ENCODE measurements around the gene ZGPAT. TPM values are rescaled to one million over a fixed set of nuclear protein-coding genes. Genes with fewer than 3 reads are reported as not detected.

Gene ZGPAT
- total and polyA plus RNA-seq, 10 of the 15 experiments (the other 5 are each of a cell fraction or from before 2014, with no cell fraction given) = 0.58 to 52.9 (median 18.0) TPM

- TF ChIP-seq ZBTB11 (CRISPR knock-in tag; IDR thresholded peaks at IDR 0.05) (no peak), IRF4 (IDR thresholded peaks at IDR 0.05; ENCODE audit: low read depth, low read length) (no peak), DPF2 (IDR thresholded peaks at IDR 0.05) (peak; percentile 83; the same call in 1 of the 2 replicates), FOXM1 (IDR thresholded peaks at IDR 0.05; ENCODE audit: low read depth, low read length) (peak; percentile 22; the same call in 1 of the 2 replicates), ETV6 (conservative IDR thresholded peaks at IDR 0.05 in 1 of 2, IDR thresholded peaks at IDR 0.05 in 1 of 2; ENCODE audit: borderline replicate concordance in 1 of 2, low read depth in 1 of 2) (no peak), SKIL (IDR thresholded peaks at IDR 0.05; ENCODE audit: low read depth, poor library complexity, severe bottlenecking) (no peak), CHD4 (IDR thresholded peaks at IDR 0.05) (no peak), KDM1A (IDR thresholded peaks at IDR 0.05; ENCODE audit: borderline replicate concordance) (no peak), EZH2 (IDR thresholded peaks at IDR 0.05; ENCODE audit: borderline replicate concordance, control insufficient read depth, low read depth, low read length) (no peak), NFYB (IDR thresholded peaks at IDR 0.05; ENCODE audit: insufficient read depth, low read depth, low read length) (no peak), HCFC1 (IDR thresholded peaks at IDR 0.05; ENCODE audit: low read length) (no peak), CBX3 (IDR thresholded peaks at IDR 0.05; ENCODE audit: borderline replicate concordance, low read depth) (no peak), POLR2A (IDR thresholded peaks at IDR 0.05; ENCODE audit: low read depth, low read length) (peak; percentile 52), PRDM15 (CRISPR knock-in tag; IDR thresholded peaks at IDR 0.05) (no peak), HDAC6 (IDR thresholded peaks at IDR 0.05; ENCODE audit: unreplicated experiment) (no peak), KLF5 (IDR thresholded peaks at IDR 0.05; ENCODE audit: partially characterized antibody) (no peak), HDGF (IDR thresholded peaks at IDR 0.05) (0 out of 2 replicates have a peak, but pooled peaks have one; percentile 36), NR2C2 (IDR thresholded peaks at IDR 0.05; ENCODE audit: borderline replicate concordance, control insufficient read depth, insufficient read length, low read depth) (no peak), BCL11A (IDR thresholded peaks at IDR 0.05; ENCODE audit: low read depth, low read length) (no peak), ZNF622 (IDR thresholded peaks at IDR 0.05) (no peak), POLR2AphosphoS2 (IDR thresholded peaks at IDR 0.05; ENCODE audit: low read depth, low read length) (0 out of 2 replicates have a peak, but pooled peaks have one; percentile 26)
These were observed 8.9 kb upstream of the ZGPAT start (continued) for GRCh38 chr20:63698739-63699465.

Data from GM12878 (cell line).